ENCODE results near the gene PIWIL4.
A peak's percentile ranks its signal among the peaks of the same experiment; 100 is the strongest.
"Not testable (repeated sequence)": the region's sequence is repeated elsewhere in the genome, so short reads cannot be mapped to it uniquely, and the experiment has no call there.

Gene PIWIL4

DNA sequence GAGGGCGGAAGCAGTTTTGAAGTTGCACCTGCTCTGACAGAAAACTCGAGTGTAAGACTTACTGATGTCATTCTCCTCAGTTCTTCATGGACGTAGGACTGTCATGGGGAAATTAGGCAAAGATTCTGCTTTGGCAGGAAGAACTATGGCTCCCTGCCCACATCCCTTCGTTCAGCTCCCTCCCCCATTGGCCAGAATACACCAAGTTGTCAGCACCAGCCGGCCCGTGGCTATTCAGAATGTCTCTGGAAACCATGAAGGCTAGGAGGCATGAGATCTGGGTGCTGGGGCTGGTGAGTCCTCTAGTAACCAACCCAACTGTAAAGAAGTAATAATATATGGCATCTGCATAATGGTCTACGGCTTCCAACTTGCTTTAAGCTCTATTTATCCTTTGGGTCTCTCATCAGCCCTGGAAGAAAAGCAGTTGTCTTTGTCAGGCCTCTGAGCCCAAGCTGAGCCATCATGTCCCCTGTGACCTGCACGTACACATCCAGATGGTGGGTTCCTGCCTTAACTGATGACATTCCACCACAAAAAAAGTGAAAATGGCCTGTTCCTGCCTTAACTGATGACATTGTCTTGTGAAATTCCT lies 74.1 kb downstream of the PIWIL4 start:
- DNase-seq (ENCODE audit: low read depth): no peak
- H3K4me3 ChIP-seq (ENCODE audit: low read depth, low read length): no peak overlapping the region
- TF ChIP-seq, protein P1, sequence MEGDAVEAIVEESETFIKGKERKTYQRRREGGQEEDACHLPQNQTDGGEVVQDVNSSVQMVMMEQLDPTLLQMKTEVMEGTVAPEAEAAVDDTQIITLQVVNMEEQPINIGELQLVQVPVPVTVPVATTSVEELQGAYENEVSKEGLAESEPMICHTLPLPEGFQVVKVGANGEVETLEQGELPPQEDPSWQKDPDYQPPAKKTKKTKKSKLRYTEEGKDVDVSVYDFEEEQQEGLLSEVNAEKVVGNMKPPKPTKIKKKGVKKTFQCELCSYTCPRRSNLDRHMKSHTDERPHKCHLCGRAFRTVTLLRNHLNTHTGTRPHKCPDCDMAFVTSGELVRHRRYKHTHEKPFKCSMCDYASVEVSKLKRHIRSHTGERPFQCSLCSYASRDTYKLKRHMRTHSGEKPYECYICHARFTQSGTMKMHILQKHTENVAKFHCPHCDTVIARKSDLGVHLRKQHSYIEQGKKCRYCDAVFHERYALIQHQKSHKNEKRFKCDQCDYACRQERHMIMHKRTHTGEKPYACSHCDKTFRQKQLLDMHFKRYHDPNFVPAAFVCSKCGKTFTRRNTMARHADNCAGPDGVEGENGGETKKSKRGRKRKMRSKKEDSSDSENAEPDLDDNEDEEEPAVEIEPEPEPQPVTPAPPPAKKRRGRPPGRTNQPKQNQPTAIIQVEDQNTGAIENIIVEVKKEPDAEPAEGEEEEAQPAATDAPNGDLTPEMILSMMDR (conservative IDR thresholded peaks at IDR 0.05; ENCODE audit: low read depth, low read length): no peak

DNA sequence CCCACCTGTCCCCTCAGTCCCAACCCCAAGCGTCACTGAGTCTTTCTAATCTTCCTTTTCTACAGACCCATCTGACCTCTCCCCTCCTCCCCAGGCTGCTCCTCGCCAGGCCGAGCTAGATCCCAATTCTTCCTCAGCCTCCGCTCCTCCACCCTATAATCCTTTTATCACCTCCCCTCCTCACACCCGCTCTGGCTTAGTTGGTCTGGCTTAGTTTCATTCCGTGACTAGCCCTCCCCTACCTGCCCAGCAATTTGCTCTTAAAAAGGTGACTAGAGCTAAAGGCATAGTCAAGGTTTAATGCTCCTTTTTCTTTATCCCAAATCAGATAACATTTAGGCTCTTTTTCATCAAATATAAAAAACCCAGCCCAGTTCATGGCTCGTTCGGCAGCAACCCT lies 76.0 kb downstream of the PIWIL4 start:
- DNase-seq (ENCODE audit: low read depth); H3K4me3 ChIP-seq (ENCODE audit: low read depth, low read length): not testable (repeated sequence)

DNA sequence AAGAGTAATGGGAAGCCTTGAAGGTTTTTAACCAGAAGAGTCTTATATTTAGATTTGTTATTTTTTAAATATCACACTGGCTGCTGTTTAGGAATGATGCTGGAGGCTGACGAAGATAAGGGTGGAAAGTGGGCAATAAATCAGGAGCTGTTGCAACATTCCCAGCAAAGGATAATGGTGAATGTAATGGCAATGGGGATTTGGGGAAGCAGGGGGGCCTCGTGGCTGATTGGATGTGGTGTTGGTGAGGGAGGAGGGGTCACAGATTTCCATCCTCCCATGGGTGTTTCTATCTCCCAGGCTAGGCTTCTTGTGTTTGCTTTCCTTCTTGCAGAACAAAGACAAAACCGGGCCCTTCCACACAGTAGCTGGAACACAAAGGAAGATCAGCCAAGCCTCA lies 80.8 kb downstream of the PIWIL4 start:
- DNase-seq (ENCODE audit: low read depth): no peak
- TF ChIP-seq, protein P1 (conservative IDR thresholded peaks at IDR 0.05; ENCODE audit: low read depth, low read length): no peak
- H3K4me3 ChIP-seq (ENCODE audit: low read depth, low read length): no peak overlapping the region

DNA sequence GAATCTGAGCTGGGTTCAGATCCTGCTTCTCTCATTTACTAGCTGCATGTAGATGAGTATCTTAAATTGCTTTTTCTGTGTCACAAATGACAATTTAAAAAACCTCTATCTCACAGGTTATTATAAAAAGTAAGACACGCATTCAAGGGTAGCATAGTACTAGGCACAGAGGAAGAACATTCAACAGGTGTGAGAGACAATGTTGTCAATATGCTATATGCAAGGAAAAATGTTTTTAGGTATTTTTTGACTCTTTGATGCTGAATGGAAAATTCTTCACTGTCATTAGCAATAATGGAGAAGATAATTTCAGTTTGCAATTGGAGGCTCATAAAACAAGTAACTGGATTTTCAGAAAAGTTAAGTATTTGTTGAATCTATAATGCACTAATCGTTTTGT lies 81.6 kb downstream of the PIWIL4 start:
- no peak for DNase-seq (ENCODE audit: low read depth)
- H3K4me3 ChIP-seq (ENCODE audit: low read depth, low read length): no peak overlapping the region
- TF ChIP-seq, protein P1 (conservative IDR thresholded peaks at IDR 0.05; ENCODE audit: low read depth, low read length): no peak

DNA sequence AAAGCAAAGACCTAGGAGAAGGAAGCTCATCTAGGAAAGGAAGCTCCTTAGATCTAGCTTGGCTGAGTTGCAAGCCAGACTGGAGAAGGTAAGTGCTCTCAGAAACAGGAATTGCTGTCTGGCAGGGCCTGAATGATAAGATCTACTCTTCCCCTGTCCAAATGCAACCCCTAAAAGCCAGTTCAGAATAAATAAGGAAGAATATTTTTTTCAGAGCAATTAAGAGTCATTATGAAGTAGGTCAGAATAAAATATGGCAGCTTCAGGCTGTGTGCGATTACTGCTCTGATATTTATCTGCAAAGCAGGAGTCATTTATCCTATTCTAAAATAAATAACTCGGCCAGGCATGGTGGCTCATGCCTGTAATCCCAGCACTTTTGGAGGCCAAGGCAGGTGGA lies 82.1 kb downstream of the PIWIL4 start:
- no peak overlapping the region for H3K4me3 ChIP-seq (ENCODE audit: low read depth, low read length)
- no peak for DNase-seq (ENCODE audit: low read depth)
- TF ChIP-seq, protein P1 (conservative IDR thresholded peaks at IDR 0.05; ENCODE audit: low read depth, low read length): no peak

DNA sequence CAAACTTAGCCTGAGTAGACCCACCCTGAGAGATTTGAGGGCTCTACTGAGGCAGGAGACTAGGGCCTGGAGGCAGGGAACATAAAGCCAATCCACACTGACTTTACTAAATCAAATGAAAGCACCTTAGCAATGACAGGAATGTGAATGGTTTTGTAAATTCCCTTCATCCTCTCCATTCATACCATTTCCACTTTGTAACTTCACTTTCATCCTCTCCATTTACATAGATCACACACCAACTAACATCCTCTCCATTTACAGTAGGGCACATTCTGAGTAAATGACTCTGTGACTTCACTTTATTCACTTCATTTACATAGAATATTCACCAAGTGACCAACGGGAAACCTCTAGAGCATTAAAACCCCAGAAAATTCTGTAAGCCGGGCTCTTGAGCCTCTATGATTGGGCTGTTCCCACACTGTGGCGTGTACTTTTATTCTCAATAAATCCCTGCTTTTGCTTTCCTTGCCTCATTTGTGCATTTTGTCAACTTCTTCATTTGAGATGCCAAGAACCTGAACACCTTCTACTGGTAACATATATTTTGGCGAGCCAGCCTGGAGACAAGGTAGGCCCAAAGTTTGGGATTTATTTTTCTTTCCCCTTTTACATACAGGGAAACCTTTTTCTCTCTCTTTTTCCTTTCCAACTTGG lies 82.9 kb downstream of the PIWIL4 start:
- DNase-seq (ENCODE audit: low read depth): peak; percentile 39
- H3K4me3 ChIP-seq (ENCODE audit: low read depth, low read length): no peak overlapping the region
- TF ChIP-seq, protein P1 (conservative IDR thresholded peaks at IDR 0.05; ENCODE audit: low read depth, low read length): no peak

DNA sequence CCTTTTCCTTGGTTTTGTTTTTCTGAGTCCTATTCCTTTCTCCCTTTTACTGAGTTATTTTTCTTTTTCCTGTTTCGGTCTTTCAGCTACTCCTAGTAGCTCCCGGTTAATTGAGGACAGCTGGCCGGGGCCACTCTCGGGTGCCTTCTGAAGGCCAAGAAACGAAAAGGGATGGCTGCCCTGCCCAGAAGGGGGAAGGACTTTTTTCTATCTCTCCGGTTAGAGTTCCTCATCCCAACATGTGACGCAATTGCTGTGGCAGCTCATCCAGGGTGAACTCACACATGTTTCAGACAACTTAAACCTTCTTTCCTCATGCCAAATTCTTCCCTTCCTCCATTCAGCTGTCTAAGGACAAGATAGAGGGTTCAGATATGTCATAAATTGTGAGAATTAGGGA lies 83.6 kb downstream of the PIWIL4 start:
- TF ChIP-seq, protein P1 (conservative IDR thresholded peaks at IDR 0.05; ENCODE audit: low read depth, low read length): peak; percentile 4
- peak; percentile 76 for DNase-seq (ENCODE audit: low read depth)
- no peak overlapping the region for H3K4me3 ChIP-seq (ENCODE audit: low read depth, low read length)
